SIG-M5 treated with dmso at 0.1 percent for 504 hours (cell line): ENCODE data around the gene TMEM208.

Source experiments
- DNase-seq: peaks from one replicate; lab custom pipeline; 2025; ENCODE audit not compliant: unreplicated experiment; lab: John Stamatoyannopoulos, UW

Gene TMEM208

DNA sequence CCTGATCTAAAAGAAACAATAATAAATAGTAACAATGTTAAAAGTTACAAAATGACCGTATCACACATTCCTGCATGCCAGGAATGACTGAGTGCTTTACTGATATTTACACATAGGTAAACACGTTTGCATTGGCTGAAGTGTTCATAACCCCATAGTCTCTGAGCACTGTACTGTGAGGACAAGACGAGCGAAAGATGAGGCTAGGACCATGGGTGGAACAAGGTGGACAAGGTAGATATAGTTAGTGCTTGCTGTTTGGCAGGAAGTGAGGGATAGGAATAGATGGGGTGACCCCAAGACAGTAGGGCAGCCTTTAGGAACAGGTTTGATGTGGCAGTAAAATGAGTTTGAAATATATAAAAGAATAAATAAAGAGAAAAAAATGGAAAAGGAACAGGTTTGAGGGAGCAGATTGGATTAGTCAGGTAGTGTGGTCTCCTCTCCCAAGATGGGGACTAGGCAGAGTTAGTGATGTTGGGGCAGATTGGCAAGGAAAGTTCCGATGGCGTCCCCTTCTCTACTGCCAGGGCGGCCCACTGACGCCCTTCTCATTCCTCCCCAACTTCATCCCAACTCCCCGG, 35.4 kb upstream of the TMEM208 start:
- DNase-seq, result no peak

- DNase-seq, result peak; percentile 92
Observed at GRCh38 chr16:67191995-67192681, 34.8 kb upstream of the TMEM208 start, which contains the start of gene E2F4. E2F4 (plus strand) TSS chr16:67192155; CDS start chr16:67192228, 73 bp downstream.

DNA sequence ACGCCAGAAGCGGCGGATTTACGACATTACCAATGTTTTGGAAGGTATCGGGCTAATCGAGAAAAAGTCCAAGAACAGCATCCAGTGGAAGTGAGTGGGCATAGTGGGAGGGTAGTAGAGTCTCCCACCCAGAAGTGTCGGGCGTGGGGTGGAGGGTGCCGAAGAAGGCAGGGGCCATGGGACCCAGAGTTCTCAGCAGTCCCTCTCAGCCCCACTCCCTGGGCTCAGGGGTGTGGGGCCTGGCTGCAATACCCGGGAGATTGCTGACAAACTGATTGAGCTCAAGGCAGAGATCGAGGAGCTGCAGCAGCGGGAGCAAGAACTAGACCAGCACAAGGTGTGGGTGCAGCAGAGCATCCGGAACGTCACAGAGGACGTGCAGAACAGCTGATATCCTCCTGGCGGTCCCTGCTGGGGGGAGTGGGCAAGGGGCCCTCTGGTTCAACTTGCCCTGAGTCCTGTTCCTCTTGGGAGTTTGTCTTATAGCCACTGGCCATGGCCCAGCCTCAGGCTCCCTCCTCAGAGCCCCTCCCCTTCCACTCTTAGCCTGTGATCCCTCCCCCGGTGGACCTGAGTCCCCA, 34.1 kb upstream of the TMEM208 start:
- DNase-seq, result no peak

DNA sequence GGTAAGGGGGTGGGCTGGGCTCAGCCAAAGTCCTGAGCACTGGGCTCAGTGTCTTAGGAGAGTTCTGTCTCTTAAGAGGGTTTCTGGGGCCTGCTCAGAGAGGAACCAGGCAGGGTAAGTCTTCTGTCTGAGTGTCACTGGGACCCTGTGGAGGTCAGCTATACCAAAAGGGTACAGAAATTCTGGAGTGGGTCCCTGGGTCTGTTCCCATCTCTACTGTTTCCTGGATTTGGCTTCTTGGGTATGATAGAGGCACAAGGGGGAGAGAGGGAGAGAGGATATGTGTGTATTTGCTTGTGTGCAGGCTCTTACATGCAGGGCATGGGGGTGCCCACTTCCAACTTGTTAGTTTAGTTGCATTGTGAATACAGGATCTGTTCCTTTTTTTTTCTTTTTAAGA, 33.4 kb upstream of the TMEM208 start:
- DNase-seq, result no peak

DNA sequence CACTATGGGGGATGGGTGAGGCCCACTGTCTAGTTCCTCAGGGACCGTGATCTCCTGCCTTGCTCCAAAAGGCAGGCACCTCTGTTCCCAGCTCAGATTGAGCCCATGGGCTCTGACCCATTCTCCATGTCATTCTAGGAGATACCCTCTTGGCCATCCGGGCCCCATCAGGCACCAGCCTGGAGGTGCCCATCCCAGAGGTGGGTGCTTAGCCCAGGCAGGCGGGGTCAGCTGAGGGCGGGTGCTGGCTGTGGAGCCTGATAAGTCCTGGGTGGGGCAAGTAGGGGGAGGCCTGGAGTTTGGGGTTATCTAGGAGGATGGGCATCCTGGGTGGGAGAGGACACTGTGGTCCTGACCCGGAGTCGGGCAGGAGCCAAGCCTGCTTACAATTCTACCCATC, 32.7 kb upstream of the TMEM208 start:
- no peak for DNase-seq

DNA sequence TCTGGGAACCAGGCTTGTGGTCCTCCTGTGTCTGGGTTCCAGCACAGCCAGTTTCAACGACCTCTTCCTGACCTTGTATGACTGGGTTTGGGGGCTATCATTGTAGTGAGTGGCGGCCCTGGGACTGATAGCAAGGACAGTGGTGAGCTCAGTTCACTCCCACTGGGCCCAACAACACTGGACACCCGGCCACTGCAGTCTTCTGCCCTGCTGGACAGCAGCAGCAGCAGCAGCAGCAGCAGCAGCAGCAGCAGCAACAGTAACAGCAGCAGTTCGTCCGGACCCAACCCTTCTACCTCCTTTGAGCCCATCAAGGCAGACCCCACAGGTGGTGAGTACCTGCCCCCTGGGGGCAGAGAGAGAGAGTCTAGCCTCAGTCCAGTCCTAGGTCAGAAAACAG, 31.3 kb upstream of the TMEM208 start:
- DNase-seq, result no peak

- no peak for DNase-seq
Observed at GRCh38 chr16:67196881-67197280, 30.0 kb upstream of the TMEM208 start.

DNA sequence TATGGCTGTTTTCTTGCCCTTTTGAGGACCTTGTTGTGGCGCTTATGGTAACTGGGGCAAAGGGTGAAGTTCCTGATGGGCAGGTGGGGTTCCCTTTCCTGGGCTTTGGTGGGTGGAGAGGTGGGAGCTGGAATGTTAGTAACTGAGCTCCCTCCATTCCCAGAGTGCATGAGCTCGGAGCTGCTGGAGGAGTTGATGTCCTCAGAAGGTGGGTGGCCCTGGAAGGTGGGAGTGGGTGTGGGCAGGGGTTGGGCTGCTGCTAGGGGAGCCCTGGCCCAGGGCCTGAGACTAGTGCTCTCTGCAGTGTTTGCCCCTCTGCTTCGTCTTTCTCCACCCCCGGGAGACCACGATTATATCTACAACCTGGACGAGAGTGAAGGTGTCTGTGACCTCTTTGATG, 29.2 kb upstream of the TMEM208 start:
- no peak for DNase-seq

DNA sequence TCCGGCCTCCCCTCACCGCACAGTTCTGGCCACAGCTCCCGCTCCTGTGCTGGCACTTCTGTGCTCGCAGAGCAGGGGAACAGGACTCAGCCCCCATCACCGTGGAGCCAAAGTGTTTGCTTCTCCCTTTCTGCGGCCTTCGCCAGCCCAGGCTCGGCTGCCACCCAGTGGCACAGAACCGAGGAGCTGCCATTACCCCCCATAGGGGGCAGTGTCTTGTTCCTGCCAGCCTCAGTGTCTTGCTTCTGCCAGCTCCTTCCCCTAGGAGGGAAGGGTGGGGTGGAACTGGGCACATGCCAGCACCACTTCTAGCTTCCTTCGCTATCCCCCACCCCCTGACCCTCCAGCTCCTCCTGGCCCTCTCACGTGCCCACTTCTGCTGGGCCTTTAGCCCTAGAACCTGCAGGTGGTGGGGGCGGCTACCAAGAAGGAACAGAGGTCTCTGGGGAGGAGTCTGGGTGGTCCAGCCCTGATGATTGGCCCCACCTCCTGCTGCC, 28.6 kb upstream of the TMEM208 start:
- DNase-seq, result peak; percentile 17

DNA sequence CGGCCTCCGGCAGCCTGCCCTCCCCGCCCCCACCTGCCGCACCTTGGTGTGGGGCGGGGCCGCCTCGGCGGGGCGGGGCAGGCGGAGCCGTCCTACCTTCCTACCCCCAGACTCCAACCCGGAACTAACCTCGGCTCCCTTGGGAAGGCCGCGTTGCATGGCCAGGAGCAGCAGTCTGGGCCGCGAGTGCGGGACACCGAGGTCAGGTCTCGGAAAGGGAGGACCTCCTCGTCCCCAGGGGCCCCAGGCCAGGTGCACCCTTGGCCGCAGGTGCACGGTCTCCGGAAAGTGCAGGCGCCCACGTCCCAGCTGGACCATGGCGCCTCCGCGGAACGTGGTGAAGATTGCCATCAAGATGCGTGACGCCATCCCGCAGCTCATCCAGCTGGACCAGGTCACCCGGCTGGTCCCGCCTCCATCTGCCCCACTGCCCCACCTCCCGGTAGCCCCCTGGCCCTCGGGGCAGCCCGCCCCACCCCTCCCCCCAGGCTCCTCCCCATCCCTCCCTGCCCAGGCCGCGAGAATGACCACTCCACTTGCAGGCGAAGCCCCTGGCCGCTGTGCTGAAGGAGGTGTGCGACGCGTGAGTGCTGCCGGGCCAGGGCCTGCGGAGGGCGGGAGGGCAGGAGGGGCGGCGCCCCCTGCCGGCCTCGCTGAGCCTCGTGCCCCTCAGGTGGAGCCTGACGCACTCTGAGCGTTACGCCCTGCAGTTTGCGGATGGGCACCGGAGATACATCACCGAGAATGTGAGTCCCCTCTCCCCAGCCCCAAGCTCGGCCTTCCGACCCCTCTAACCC, 27.7 kb upstream of the TMEM208 start, which contains the start of gene ELMO3:
Gene ELMO3, plus strand, starts transcription at position 121 of the 797 bp plus-strand sequence. Its CDS starts 196 bp downstream, at position 317.
- DNase-seq, result no peak

GRCh38 chr16:67199808-67200198, 27.1 kb upstream of the TMEM208 start:
- DNase-seq, result no peak

DNA sequence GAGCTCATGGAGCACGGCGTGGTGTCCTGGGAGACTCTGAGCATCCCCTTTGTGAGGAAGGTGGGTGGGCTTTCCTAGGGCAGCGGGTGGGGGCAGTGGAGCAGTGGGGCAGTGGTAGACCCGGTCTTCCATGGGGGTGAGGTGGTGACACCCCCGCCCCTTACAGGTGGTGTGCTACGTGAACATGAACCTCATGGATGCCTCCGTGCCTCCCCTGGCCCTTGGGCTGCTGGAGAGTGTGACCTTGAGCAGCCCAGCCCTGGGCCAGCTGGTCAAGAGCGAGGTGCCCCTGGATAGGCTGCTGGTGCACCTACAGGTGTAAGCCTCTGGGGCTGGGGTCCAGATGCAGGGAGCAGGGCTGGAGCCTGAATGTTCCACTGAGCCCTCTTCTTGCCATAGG, 26.4 kb upstream of the TMEM208 start:
- no peak for DNase-seq

DNA sequence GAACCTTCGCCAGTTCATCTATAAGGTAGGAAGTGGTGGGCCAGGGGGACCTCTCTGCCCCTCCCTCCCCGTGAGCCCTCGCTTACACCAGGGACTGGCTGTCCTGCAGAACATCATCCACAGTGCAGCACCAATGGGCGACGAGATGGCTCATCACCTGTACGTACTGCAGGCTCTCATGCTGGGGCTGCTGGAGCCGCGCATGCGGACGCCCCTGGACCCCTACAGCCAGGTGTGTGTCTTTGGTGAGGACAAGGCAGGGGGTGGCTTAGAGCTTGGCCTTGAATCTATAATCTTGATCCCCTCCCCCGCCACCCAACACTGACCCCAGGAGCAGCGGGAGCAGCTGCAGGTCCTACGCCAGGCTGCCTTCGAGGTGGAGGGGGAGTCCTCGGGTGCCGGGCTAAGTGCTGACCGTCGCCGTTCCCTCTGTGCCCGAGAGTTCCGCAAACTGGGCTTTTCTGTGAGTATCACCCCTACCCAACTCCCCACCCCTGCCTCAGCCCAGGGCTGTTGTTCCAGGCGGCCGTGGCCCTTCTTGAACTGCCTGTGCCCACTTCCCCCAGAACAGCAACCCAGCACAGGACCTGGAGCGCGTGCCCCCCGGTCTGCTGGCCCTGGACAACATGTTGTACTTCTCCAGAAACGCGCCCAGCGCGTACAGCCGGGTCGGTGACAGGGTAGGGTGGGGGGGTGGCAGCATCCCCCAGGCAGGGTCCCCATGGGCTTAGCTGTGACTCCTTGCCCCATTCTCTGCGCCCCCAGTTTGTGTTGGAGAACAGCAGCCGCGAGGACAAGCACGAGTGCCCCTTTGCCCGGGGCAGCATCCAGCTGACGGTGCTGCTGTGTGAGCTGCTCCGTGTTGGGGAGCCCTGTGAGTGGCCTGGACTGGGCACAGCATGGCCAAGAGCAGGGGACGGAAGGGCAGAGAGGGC, 25.3 kb upstream of the TMEM208 start:
- no peak for DNase-seq

DNA sequence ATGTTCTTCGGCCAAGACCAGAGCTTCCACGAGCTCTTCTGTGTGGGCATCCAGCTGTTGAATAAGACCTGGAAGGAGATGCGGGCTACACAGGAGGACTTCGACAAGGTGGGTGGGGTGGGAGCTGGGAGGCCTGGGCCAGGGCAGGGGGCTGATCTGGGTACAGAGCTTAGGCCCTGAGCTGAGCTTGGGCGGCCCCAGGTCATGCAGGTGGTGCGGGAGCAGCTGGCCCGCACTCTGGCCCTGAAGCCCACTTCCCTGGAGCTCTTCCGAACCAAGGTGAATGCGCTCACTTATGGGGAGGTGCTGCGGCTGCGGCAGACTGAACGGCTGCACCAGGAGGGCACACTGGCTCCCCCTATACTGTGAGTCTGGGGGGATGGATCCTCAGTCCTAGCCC, 24.5 kb upstream of the TMEM208 start:
- no peak for DNase-seq

DNA sequence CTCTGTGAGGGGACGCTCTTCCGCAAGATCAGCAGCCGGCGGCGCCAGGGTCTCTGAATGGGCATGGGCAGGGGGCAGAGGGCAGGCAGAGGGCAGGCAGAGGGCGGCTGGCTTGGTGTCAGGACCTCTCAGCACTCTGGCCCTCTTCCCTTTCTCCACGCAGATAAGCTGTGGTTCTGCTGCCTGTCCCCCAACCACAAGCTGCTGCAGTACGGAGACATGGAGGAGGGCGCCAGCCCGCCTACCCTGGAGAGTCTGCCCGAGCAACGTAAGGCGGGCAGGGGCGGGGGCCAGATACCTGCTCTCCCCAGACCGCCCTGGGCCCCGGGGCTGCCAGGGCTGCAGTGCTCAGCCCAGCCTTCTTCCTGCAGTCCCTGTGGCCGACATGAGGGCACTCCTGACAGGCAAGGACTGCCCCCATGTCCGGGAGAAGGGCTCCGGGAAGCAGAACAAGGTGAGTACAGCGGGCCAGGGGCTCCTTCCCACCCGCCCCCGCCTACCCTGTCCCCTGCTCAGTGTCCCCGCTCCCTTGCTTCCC, 23.9 kb upstream of the TMEM208 start:
- no peak for DNase-seq

DNA sequence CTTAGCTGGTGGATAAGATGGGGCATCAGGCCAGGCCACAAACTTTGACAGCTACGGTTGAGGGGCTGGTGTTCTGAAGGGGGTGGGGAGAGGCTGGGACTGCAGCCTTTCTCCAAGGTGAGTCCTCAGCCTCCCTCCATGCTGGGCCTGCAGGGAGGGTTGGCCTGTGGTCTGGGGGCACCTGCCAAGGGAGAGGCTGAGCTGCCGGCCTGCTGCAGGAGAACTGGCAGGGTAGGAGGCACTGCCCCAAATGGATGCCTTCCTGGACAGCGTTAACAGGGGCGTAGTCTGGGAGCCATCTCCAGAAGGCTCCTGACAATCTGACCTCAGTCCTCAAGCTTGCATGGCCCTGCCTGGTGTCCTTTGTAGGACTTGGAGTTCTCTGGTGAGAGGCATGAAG, 22.9 kb upstream of the TMEM208 start:
- no peak for DNase-seq

GRCh38 chr16:67206129-67206837, 20.6 kb upstream of the TMEM208 start:
- DNase-seq, result no peak

DNA sequence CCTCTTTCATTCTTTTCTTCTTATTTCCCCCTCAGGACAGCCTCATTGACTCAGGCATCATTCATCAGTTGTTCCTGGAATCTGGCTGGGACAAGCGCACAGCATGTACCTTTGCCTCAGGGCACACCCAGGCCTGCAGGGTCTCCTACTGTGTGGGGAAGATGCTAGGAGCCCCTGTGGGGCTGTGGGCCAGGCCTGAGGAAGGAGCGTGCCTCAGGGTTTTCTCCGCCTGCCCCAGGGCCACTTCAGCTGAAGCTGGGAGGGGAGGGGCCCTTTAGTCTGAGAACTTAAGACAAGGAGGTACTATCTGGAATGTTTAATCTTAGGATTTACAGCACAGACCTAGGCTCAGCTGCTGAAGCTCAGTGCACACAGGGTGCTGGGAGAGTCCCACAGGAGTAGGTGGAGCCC, 20.1 kb upstream of the TMEM208 start:
- no peak for DNase-seq

GRCh38 chr16:67207249-67208091, 19.5 kb upstream of the TMEM208 start:
- no peak for DNase-seq
